UCSD-AML1 (cell line): ENCODE measurements around the gene ERBB4.
"Not testable (repeated sequence)": the region's sequence is repeated elsewhere in the genome, so short reads cannot be mapped to it uniquely, and the experiment has no call there.

Experiments used
- DNase-seq: peaks from one replicate; lab custom pipeline; 2025; ENCODE audit not compliant: unreplicated experiment; lab: John Stamatoyannopoulos, UW

Gene ERBB4

DNA sequence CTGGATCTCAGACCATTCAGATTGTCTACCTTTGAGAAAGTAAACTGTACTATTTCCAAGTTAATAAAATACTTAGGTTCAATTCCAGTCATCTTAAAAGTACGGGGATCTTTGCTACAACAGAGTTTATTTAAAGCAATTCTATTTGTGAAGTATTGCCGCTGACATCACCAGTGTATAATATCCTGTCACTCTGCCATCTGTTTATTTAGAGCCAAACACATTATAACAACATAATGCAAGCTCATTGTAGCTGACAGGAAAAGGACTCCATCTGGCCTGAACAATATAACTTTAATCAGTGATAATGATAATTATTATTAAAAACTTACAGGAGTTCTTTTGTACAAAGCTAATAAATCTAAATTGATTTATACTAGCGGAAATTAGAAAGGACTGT, 786.8 kb downstream of the ERBB4 start:
- DNase-seq: no peak

GRCh38 chr2:211748339-211748738, 790.3 kb downstream of the ERBB4 start:
- DNase-seq: no peak

GRCh38 chr2:211745295-211746097, 793.1 kb downstream of the ERBB4 start:
- DNase-seq: peak; percentile 14

DNA sequence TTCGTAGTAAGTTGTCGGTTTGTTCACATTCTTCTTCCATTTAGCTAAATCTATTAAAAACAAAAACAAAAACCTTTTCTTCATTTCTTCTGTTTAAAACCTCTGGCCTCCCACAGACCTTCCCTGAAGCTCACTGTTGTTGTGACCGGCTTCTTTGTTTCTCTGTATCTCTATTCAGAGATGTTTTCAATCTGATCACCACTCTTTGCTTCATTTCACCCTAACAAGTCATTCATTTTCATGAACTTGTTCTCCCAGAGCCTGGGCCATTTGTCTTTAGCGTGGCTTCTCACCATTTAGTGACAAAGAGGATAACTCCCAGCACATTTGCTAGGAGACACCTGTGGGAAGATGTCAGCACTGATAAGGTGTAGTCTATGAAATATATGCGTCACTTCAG, 794.2 kb downstream of the ERBB4 start:
- no peak for DNase-seq

- no peak for DNase-seq
These were observed 796.6 kb downstream of the ERBB4 start for GRCh38 chr2:211741966-211742365.

DNA sequence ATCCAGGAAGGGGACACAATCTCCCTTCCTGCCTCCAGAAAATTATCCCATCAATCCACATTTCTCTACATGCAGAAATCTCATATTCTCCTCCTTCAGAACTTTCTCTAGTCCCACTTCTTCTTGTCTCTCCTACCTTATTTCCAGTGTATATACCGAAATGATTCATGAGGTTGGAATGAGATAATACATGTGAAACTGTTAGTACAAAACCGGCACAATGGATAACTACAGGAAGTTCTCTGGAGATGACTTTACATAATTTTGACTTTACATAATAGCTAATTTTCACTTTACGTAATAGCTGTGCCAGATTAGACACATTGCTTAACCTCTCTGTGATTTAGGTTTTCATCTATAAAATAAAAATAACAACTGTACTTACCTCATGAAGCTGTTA, 801.3 kb downstream of the ERBB4 start:
- DNase-seq: no peak

- DNase-seq: no peak
These were observed 808.4 kb downstream of the ERBB4 start for GRCh38 chr2:211730215-211730614.

GRCh38 chr2:211729433-211729832, 809.2 kb downstream of the ERBB4 start:
- DNase-seq: no peak

- DNase-seq: no peak
These were observed 813.7 kb downstream of the ERBB4 start for GRCh38 chr2:211724933-211725332.

DNA sequence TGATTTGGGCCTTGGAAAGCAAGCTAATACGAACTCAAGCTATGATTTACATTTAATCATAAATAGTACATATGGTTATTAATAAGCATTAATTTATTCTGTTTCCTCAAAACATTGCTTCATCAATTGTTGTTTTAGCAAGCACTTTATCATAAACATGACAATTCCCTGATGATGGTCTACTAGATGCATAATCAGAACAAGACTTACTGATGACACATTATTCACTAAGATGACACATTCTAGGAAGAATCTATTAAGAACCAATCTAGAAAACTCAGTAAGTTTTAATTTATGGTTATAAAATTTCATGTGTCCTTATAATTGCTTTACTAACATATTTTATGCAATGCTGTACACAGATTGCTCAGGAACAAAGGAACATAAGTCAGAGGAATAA, 815.2 kb downstream of the ERBB4 start:
- DNase-seq: no peak

- DNase-seq: no peak
These were observed 815.7 kb downstream of the ERBB4 start for GRCh38 chr2:211722928-211723327.

DNA sequence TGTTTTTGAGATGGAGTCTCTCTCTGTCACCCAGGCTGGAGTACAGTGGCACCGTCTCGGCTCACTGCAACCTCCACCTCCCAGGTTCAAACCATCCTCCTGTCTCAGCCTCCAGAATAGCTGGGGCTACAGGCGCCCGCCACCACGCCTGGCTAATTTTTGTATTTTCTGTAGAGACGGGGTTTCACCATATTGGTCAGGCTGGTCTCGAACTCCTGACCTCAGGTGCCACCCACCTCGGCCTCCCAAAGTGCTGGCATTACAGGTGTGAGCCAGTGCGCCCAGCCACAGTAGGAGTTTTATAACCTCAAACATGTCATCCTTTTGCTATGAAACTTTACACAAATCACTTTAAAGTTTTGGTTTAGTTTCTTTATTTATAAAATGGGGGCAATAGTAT, 816.7 kb downstream of the ERBB4 start:
- not testable (repeated sequence) for DNase-seq

- DNase-seq: no peak
These were observed 829.2 kb downstream of the ERBB4 start for GRCh38 chr2:211709389-211709788.

GRCh38 chr2:211692689-211693088, 845.9 kb downstream of the ERBB4 start:
- DNase-seq: no peak

GRCh38 chr2:211690736-211691135, 847.9 kb downstream of the ERBB4 start:
- no peak for DNase-seq

GRCh38 chr2:211688196-211688595, 850.4 kb downstream of the ERBB4 start:
- DNase-seq: no peak

- no peak for DNase-seq
These were observed 863.9 kb downstream of the ERBB4 start for GRCh38 chr2:211674715-211675114.

DNA sequence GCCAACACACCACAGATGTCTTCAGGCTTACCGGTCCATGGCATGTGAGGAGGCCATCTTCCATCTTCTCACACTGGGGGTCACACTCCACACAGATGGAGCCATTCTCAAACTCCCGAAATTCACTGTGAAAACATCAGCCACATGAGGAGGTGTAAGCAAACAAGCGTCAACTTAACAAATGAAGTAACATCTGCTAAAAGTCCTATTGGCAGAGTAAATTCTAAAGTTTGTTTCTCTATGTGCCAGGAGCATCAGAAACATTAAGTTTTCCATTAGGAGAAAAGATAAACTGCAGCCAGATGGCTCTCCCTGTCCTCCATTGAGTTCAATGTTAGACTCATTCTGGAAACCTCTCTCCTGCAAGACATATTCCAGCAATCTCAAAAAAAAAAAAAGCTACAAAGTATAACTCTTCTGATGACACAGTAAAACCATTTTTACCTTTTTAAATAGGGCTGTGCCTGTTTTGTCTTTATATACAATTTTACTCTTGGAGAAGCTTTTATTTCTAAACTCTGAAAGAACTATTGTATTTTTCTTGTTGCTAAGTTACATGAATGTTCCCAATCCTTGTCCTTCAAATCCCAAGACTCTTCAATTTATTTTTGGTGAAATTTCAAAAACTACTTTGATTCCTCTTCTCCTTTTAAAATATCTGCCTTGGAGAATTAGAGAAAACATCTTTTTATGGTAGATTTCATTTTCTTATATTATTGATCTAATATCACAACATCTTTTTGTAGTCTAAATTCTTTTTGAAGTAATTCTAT, 865.3 kb downstream of the ERBB4 start:
- no peak for DNase-seq

DNA sequence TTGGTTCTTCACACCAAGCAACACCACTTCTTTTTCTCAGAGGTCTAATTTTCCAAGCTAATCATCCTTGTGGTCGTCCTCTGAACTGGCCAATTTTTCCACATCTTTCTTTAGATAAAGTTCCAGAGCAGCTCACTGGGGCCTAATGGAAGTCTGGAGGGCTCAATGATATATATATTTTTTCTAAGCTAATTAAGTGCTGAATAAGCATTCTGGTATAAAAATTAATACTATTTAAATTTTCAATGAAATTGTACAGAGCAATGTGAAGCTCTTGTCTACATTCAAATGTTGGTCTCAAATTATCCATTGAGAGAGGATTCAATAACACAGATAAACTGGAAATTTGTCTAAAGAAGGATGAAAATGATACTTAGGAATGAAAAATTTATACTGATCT, 866.6 kb downstream of the ERBB4 start:
- no peak for DNase-seq

DNA sequence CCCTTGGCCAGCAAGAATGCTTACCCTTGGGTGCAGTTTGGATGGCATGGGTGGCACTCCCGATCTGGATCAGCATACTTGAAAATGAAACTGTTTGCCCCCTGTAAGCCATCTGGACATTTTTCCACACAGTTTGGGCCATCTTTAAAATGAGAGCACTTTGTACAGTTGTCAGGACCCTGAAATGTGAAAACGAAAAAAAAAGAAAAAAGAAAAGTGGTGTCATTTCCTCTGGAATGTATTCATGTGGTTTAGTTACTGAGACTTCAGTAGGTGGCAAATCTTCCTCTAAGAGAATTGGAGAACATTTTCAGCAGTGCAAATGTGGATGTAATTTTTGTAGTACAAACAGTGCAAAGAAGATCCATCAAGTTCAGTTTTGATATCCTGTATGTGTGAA, 873.3 kb downstream of the ERBB4 start:
- DNase-seq: no peak

GRCh38 chr2:211664321-211664720, 874.3 kb downstream of the ERBB4 start:
- no peak for DNase-seq

- DNase-seq: no peak
These were observed 884.3 kb downstream of the ERBB4 start for GRCh38 chr2:211654211-211654780.
